Mesothelial cell of epicardium (in vitro differentiated cells): ENCODE results near the gene TBC1D13. TPM values are rescaled to one million over a fixed set of nuclear protein-coding genes. Genes with fewer than 3 reads are reported as not detected.
A peak's percentile ranks its signal among the peaks of the same experiment; 100 is the strongest.
"Not testable (repeated sequence)": the region's sequence is repeated elsewhere in the genome, so short reads cannot be mapped to it uniquely, and the experiment has no call there.

ENCODE experiments used
- DNase-seq, 2 experiments: peaks; one replicate each; pipeline ENCODE4 v3.0.0; 2021; ENCODE audit warnings: low spot score in 2 of 2; ENCODE audit not compliant: unreplicated experiment in 2 of 2
- H3K27ac Mint-ChIP-seq: 2 replicates; pipeline ENCODE4 v1.8.0; 2021; ENCODE audit warnings: mixed read lengths
- H3K27me3 Mint-ChIP-seq: 2 replicates; pipeline ENCODE4 v1.8.0; 2021; ENCODE audit warnings: low read depth, mixed read lengths
- H3K36me3 Mint-ChIP-seq: 2 replicates; pipeline ENCODE4 v1.8.0; 2021; ENCODE audit warnings: mixed read lengths
- H3K4me1 Mint-ChIP-seq: 2 replicates; pipeline ENCODE4 v1.8.0; 2021; ENCODE audit warnings: mixed read lengths
- H3K4me3 Mint-ChIP-seq: 2 replicates; pipeline ENCODE4 v1.8.0; 2021; ENCODE audit warnings: mild to moderate bottlenecking, moderate library complexity, mixed read lengths
- H3K9me3 Mint-ChIP-seq: 2 replicates; pipeline ENCODE4 v1.8.0; 2021; ENCODE audit warnings: mixed read lengths
- total RNA-seq: library from RNA; stranded (reverse); gene quantifications from 3 replicates; pipeline ENCODE4 v1.2.1, GENCODE V29; 2021
- TF ChIP-seq, protein P1 (sequence below): fragments of 200-600 bp; sonication (generic); IDR thresholded peaks from one replicate; pipeline ENCODE4 v1.5.0; 2021; ENCODE audit warnings: antibody characterized with exemption; ENCODE audit not compliant: unreplicated experiment

The TBC1D13 gene
- total RNA-seq, 1 donor from 2014 or later: 37.8 TPM

DNA sequence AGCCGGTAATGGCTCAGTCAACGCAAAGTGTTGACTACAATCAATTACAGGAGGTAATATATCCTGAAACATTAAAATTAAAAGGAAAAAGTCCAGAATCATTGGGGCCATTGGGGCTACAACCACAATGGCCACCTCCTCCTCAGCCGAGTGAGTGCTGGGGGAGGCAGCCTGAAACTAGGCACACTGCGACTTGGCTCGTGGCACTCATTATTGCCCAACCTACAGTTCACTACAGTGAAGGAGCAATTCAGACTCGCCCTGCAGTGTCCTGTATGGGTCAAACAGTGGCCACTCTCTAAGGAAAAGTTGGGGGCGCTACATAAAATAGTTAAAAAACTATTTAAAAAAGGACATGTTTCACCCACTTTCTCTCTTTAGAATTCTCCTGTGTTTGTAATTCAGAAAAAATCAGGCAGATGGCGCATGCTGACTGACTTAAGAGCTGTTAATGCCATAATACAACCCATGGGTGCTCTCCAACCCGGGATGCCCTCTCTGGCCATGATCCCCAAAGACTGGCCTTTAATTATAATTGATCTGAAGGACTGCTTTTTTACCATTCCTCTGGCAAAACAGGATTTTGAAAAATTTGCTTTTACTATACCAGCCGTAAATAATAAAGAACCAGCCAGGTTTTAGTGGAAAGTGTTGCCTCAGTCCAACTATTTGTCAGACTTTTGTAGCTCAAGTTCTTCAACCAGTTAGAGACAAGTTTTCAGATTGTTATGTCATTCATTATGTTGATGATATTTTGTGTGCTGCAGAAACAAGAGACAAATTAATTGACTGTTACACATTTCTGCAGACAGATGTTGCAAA is 64.9 kb downstream of the TBC1D13 start:
- TF ChIP-seq, protein P1, sequence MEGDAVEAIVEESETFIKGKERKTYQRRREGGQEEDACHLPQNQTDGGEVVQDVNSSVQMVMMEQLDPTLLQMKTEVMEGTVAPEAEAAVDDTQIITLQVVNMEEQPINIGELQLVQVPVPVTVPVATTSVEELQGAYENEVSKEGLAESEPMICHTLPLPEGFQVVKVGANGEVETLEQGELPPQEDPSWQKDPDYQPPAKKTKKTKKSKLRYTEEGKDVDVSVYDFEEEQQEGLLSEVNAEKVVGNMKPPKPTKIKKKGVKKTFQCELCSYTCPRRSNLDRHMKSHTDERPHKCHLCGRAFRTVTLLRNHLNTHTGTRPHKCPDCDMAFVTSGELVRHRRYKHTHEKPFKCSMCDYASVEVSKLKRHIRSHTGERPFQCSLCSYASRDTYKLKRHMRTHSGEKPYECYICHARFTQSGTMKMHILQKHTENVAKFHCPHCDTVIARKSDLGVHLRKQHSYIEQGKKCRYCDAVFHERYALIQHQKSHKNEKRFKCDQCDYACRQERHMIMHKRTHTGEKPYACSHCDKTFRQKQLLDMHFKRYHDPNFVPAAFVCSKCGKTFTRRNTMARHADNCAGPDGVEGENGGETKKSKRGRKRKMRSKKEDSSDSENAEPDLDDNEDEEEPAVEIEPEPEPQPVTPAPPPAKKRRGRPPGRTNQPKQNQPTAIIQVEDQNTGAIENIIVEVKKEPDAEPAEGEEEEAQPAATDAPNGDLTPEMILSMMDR: peak; percentile 49
- H3K36me3 Mint-ChIP-seq: peaks cover 17% of the 10 kb centered on the region
- H3K4me1 Mint-ChIP-seq: peaks cover 23% of the 10 kb centered on the region
- H3K4me3 Mint-ChIP-seq, H3K27ac Mint-ChIP-seq, DNase-seq, H3K27me3 Mint-ChIP-seq: not testable (repeated sequence)
- peaks cover 27% of the 10 kb centered on the region for H3K9me3 Mint-ChIP-seq

GRCh38 chr9:128852646-128853045 is 65.6 kb downstream of the TBC1D13 start:
- Mint-ChIP-seq H3K4me1 (peaks cover 26% of the 10 kb centered on the region), H3K9me3 (peaks cover 25% of the 10 kb centered on the region), H3K36me3 (peaks cover 15% of the 10 kb centered on the region)
- not testable (repeated sequence) for DNase-seq, H3K27ac Mint-ChIP-seq, H3K4me3 Mint-ChIP-seq, H3K27me3 Mint-ChIP-seq

DNA sequence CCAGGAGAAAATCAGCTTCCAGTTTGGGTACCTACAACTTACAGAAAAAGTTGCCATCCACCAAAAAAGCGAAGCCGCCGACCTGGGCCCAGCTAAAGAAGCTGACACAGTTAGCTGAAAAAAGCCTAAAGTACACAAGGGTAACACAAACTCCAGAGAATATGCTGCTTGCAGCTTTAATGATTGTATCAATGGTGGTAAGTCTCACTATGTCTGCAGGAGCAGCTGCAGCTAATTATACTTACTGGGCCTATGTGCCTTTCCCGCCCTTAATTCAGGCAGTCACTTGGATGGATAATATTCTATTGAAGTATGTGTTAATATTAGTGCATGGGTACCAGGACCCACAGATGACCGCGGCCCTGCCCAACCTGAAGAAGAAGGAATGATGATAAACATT is 67.4 kb downstream of the TBC1D13 start:
- Mint-ChIP-seq H3K4me1 (peaks cover 26% of the 10 kb centered on the region), H3K9me3 (peaks cover 18% of the 10 kb centered on the region), H3K36me3 (peaks cover 13% of the 10 kb centered on the region)
- not testable (repeated sequence) for H3K27ac Mint-ChIP-seq, H3K4me3 Mint-ChIP-seq, H3K27me3 Mint-ChIP-seq, DNase-seq

GRCh38 chr9:128858476-128858875 is 71.4 kb downstream of the TBC1D13 start:
- H3K36me3 Mint-ChIP-seq: not testable (repeated sequence)

More at GRCh38 chr9:128858476-128858875, 71.4 kb downstream of the TBC1D13 start:
- H3K9me3 Mint-ChIP-seq, H3K27ac Mint-ChIP-seq, H3K4me3 Mint-ChIP-seq, H3K27me3 Mint-ChIP-seq, DNase-seq: not testable (repeated sequence)
- H3K4me1 Mint-ChIP-seq: peaks cover 23% of the 10 kb centered on the region

Other genes starting within 250 kb of the TBC1D13 start
- 441 to 458 TPM (median 442 TPM) in 3 replicates for gene SPTAN1, start 234.7 kb upstream of the TBC1D13 start, total RNA-seq
- gene DYNC2I2, start 130.4 kb upstream of the TBC1D13 start, total RNA-seq: 35.2 to 38.3 TPM (median 37.2 TPM) in 3 replicates
- 443 to 471 TPM (median 467 TPM) in 3 replicates for gene SET, start 98.0 kb upstream of the TBC1D13 start, total RNA-seq
- 5.2 to 6.6 TPM (median 5.9 TPM) in 3 replicates for gene PKN3, start 84.8 kb upstream of the TBC1D13 start, total RNA-seq
- 20.7 to 22.6 TPM (median 21.6 TPM) in 3 replicates for gene ZDHHC12, start 63.1 kb upstream of the TBC1D13 start, total RNA-seq
- gene ZER1, start 15.3 kb upstream of the TBC1D13 start, total RNA-seq: 37.2 to 39.0 TPM (median 38.7 TPM) in 3 replicates
- gene ENDOG, start 31.2 kb downstream of the TBC1D13 start, total RNA-seq: 9.8 to 10.4 TPM (median 10.1 TPM) in 3 replicates
- 34.6 to 44.8 TPM (median 38.1 TPM) in 3 replicates for gene SPOUT1, start 42.5 kb downstream of the TBC1D13 start, total RNA-seq
- gene KYAT1, start 94.7 kb downstream of the TBC1D13 start, total RNA-seq: 6.6 to 9.2 TPM (median 8.0 TPM) in 3 replicates
- 33.9 to 35.9 TPM (median 34.6 TPM) in 3 replicates for gene LRRC8A, start 94.9 kb downstream of the TBC1D13 start, total RNA-seq
- gene PHYHD1, start 133.7 kb downstream of the TBC1D13 start, total RNA-seq: 22.2 to 25.4 TPM (median 24.3 TPM) in 3 replicates
- gene DOLK, start 160.3 kb downstream of the TBC1D13 start, total RNA-seq: 16.7 to 17.0 TPM (median 16.9 TPM) in 3 replicates
- 49.5 to 56.6 TPM (median 51.7 TPM) in 3 replicates for gene NUP188, start 160.4 kb downstream of the TBC1D13 start, total RNA-seq
- 173 to 174 TPM (median 174 TPM) in 3 replicates for gene SH3GLB2, start 241.1 kb downstream of the TBC1D13 start, total RNA-seq
- gene MIGA2, start 249.4 kb downstream of the TBC1D13 start, total RNA-seq: 36.1 to 37.9 TPM (median 36.2 TPM) in 3 replicates